Upper lobe of right lung (tissue), 1 donor: Measurements from ENCODE around the gene NKD2. TPM values are rescaled to one million over a fixed set of nuclear protein-coding genes. Genes with fewer than 3 reads are reported as not detected.

Source experiments
- ATAC-seq: fragments of 200-7000 bp; cut with Tn5 transposase; one replicate; pipeline ENCODE4 v1.9.1; 2020; ENCODE audit warnings: mild to moderate bottlenecking, moderate library complexity
- DNase-seq: peaks from one replicate; pipeline ENCODE4 v3.0.0-alpha.2; 2020
- H3K27ac ChIP-seq: fragments of 200-600 bp; one replicate; pipeline ENCODE4 v1.8.0; 2022
- H3K27me3 ChIP-seq: fragments of 200-600 bp; one replicate; pipeline ENCODE4 v1.8.0; 2022; ENCODE audit warnings: mild to moderate bottlenecking
- H3K36me3 ChIP-seq: fragments of 200-600 bp; one replicate; pipeline ENCODE4 v1.8.0; 2022
- H3K4me1 ChIP-seq: fragments of 200-600 bp; one replicate; pipeline ENCODE4 v1.8.0; 2022
- H3K4me3 ChIP-seq: fragments of 200-600 bp; one replicate; pipeline ENCODE4 v1.8.0; 2022; ENCODE audit warnings: mild to moderate bottlenecking
- H3K9me3 ChIP-seq: fragments of 200-600 bp; one replicate; pipeline ENCODE4 v1.8.0; 2022
- CTCF ChIP-seq: fragments of 200-600 bp; IDR thresholded peaks from one replicate; pipeline ENCODE4 v1.8.0; 2022; ENCODE audit warnings: antibody characterized with exemption
- intact Hi-C: fragments of 100-400 bp; cut with DNase I; formaldehyde crosslinking; loops from one replicate; pipeline ENCODE4 v1.11.0; 2022
- microRNA-seq: library from miRNA; unstranded; fragments of <30 nt; microRNA quantifications from one replicate; pipeline ENCODE4 v1.2.0, GENCODE V29; 2020; ENCODE audit warnings: borderline microRNAs expressed
- total RNA-seq: library from RNA; stranded (reverse); fragmentation: NEBNext Ultra II Directional; extraction: Animal tissue kit (Norgen Biotek cat#: 25700); gene quantifications from one replicate; pipeline ENCODE4 v1.2.1, GENCODE V29; 2021
- donor health status: DM: no; HTN: yes; CAD: no; lungs with severe emphysema.

Gene NKD2
- total RNA-seq, 1 donor from 2014 or later = 64.4 TPM

- no peaks in the 10 kb centered on the region for H3K4me1 ChIP-seq
- no peak for ATAC-seq
- no peak for TF ChIP-seq CTCF
- no peaks in the 10 kb centered on the region for H3K27me3 ChIP-seq
- peaks cover 67% of the 10 kb centered on the region for H3K36me3 ChIP-seq
- no peak overlapping the region for H3K27ac ChIP-seq
- no peaks in the 10 kb centered on the region for H3K9me3 ChIP-seq
- no peak overlapping the region for H3K4me3 ChIP-seq
- DNase-seq = no peak
- intact Hi-C loops = no loop called here
These were observed 78.8 kb downstream of the NKD2 start for GRCh38 chr5:1087428-1087827.

DNA sequence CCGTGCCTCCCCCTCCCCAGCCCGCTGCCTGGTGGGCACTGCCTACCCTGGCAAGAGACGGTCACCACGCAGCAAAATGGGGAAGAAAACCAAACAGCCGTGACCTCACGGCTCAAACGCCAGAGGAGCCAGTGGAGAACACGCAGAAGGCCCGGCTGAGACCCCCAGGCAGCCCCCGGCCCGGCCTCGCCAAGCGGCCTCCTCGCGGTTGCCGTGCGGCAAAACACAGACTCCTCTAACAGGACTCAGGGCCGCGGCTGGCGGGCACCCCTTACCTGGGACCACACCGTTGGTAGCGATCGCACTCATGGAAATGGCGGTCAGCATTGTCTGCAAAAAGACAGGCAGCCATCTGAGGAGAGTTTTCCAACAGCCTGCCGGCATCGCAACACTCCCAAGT is 79.4 kb downstream of the NKD2 start:
- Histone ChIP-seq H3K27ac (no peak overlapping the region), H3K9me3 (no peaks in the 10 kb centered on the region), H3K27me3 (no peaks in the 10 kb centered on the region), H3K4me3 (no peak overlapping the region), H3K36me3 (peaks cover 71% of the 10 kb centered on the region), H3K4me1 (no peaks in the 10 kb centered on the region)
- ATAC-seq (no peak), DNase-seq (no peak)
- TF ChIP-seq CTCF = no peak
- intact Hi-C loops = no loop called here

Small RNA genes lying within 50 kb of the gene (microRNA-seq; reads per million reads assigned to microRNA genes)
- gene MIR4635 = not detected

Other genes starting within 250 kb of the NKD2 start
- gene ZDHHC11B, start 224.1 kb upstream of the NKD2 start, total RNA-seq = 8.0 TPM
- gene ZDHHC11, start 157.8 kb upstream of the NKD2 start, total RNA-seq = 12.6 TPM
- gene BRD9, start 116.0 kb upstream of the NKD2 start, total RNA-seq = 33.8 TPM
- 0.81 TPM for gene TRIP13, start 115.9 kb upstream of the NKD2 start, total RNA-seq
- 49.6 TPM for gene SLC12A7, start 103.3 kb downstream of the NKD2 start, total RNA-seq
- not detected for gene SLC6A19, start 192.8 kb downstream of the NKD2 start, total RNA-seq
- gene SLC6A18, start 216.6 kb downstream of the NKD2 start, total RNA-seq = not detected